DMS53 (cell line): ENCODE results near the gene TEKTIP1.

Experiments used
- DNase-seq: peaks from one replicate; lab custom pipeline; 2025; lab: John Stamatoyannopoulos, UW

Gene TEKTIP1

DNA sequence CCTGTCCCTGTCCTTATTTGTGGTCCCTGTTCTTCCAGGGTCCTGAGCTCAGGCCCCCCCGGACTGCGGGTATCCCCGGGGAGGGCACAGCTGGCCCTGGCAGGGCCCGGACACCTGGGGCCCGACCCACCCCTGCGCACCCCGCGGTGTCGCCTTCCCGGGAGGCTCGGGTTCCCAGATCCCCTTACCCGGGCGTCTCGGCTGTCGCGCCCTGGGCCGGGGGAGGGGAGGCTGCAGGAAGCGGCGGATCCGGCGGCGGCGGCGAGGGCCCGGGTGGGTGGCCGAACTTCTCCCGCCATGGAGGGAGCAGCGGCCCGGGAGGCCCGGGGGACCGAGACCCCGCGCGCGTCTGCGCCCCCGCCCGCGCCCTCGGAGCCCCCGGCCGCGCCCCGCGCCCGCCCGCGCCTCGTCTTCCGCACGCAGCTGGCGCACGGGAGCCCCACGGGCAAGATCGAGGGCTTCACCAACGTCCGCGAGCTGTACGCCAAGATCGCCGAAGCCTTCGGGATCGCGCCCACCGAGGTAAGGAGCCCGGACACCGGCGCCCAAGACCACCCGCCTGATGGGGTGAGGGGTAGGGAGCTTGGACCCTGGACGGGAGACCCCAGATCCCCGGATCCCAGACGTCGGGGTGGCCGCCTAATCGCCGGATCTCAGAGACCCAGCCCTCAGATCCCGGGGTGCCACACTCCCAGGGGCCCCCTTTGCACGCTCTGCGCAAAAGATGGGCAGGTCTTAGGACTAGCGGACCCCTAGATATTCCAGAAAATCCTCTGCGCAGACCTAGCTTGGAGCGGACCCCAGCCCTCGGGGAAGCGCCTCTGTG lies 46.5 kb downstream of the TEKTIP1 start, which contains the start of gene GIPC3:
Gene GIPC3 (plus strand): TSS at position 178 of the 826 bp plus-strand sequence. CDS start 120 bp downstream, at position 298.
- DNase-seq: no peak

DNA sequence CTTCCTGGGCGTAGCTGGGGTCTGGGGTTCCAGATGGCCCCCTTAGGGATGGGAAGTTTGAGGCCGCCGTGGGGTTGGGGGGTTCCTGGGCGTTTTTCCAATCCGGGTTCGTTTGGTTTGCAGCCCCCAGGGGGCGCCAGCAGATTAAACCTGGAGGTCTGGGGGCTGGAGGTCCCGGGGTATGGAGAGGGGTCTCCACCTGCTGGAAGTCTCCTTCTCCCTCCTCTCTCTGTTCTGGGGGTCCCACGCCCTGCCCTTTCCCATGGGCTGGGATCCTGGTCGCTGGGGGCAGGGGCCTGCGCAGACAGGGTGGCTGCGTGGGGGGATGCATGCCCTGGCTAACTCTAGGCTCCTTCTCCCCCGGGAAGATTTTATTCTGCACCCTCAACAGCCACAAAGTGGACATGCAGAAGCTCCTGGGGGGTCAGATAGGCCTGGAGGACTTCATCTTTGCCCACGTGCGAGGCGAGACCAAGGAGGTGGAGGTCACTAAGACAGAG lies 47.2 kb downstream of the TEKTIP1 start:
- DNase-seq: peak; percentile 28

DNA sequence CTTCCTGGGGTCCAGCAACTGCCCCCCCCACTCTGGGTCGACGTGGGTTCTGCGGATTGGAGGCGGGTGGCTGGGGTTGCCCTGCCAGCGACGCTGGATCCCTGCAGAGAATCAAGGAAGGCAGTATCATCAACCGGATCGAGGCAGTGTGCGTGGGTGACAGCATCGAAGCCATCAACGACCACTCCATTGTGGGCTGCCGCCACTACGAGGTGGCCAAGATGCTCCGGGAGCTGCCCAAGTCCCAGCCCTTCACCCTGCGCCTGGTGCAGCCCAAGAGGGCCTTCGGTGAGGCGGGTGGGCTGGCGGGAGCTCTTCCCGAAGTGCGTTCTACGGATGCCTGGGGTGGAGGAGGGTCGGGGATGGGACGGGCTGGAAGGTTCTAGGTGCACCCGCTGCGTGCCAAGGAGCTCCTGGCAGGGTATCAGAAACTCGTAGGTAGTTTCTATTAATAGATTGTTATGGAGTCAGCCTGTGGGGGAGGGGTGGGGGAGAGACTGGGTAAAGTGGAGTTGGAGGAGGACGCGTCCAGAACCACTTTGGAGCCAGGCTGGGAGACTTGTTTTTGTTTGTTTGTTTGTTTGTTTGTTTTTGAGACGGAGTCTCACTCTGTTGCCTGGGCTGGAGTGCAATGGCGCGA lies 47.9 kb downstream of the TEKTIP1 start:
- peak; percentile 47 for DNase-seq

DNA sequence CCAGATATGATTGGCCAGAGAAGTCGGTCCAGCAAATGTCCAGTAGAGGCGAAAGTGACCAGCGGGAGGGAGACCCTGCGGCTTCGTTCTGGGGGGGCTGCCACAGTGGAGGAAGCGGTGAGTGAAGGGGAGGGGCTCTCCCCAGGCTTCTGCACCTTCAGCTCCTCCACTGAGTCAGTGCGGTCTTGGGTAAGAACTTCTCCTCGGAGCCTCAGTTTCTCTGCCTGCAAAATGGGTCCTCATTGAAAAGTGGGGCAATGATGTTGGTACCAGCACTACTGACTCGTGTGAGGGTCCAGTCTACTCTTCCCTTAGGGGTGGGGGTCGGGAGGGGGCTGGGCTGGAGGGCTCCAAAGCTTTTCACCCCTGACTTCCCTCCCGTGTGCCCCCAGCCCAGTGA lies 50.5 kb downstream of the TEKTIP1 start:
- DNase-seq: no peak

DNA sequence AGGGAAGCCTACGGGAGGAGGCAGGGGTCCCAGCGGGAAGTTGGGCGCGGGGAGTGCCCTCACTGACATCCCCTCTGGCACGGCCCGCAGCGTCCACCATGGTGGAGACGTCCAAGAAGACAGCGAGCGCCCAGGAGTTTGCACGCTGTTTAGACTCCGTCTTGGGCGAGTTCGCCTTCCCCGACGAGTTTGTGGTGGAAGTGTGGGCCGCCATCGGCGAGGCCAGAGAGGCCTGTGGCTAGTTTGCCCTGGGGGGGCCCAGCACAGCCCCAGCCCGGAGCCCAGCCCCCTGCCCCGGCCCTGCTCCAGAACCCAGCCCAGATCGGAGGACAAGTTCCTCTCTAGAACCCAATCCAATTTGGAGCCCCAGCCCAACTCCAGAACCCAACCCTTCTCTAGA lies 51.0 kb downstream of the TEKTIP1 start:
- DNase-seq: no peak

DNA sequence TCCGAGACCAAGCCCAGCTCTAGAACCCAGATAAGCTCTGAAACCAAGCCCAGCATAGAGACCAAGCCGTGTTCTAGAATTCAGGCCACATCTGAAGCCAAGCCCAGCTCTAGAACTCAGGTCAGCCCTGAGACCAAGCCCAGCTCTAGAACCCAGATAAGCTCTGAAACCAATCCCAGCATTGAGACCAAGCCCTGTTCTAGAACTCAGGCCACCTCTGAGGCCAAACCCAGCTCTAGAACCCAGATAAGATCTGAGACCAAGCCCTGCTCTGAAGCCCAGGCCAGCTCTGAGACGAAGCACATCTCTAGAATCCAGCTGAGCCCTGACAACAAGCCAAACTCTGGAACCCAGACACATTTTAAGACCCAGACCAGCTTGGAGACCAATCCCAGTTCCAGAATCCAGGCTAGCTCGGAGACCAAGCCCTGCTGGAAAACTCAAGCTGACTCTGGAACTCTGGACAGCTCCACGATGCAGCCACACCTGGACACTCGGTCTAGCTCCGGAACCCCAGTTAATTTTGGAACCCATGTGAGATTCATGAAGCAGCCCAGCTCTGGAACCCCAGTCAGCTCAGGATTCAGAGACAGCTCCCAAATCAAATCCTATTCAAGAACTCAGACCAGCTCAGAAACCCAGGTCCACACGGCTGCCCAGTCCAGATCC lies 52.2 kb downstream of the TEKTIP1 start:
- no peak for DNase-seq

DNA sequence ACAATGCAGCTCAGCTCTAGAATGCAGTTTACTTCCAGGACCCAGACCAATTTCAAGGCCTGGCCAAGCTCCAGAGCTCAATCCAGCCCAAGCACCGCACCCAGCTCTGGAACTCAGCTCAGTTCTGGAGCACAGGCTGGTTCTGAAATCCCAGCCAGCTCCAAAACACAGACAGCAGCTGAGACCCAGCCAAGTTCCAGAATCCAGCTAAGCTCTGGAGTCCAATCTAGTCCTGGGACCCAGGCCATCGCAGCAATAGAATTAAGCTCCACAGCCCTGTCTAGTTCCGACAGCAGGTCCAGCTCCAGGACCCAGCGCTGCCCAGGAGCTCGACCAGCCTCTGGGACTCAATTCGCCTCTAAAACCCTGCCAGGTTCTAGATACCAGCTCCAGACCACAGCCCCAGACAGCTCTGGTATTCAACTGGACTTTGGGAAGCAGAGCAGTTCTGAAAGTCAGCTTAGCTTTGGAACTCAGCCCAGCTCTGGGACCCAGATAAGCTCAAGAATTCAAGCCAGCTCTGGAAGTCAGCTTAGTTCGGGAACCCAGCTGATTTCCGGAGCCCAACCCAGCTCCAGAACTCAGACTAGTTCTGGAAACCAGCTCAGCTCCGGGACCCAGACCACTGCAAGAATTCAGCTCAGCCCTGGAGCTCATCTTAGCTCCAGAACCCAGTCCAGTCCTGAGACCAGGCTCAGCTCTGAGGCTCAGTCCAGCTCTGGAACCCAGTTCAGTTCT lies 53.1 kb downstream of the TEKTIP1 start:
- no peak for DNase-seq

DNA sequence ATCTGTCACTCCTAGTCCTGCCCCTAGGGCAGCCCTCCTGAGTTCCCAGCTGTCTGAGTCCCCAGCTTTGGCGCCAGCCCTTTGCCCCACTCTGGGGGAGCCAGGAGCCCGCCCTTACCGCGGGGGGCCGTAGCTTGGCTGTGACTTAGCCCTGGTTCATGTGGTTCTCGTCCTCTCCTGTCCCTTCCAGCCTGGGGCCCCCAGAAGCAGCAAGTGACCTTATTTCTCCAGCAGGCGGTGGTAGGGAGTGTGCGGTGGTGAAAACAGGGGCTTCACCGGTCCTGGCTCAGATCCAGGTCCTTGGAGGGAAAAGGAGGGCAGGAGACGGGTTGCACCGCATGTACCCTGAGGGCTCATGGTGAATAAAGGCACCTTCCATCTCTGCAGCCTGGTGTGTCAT lies 54.2 kb downstream of the TEKTIP1 start:
- no peak for DNase-seq
